Measurements from ENCODE around the gene THSD4.

- TF ChIP-seq CTCF (IDR thresholded peaks at IDR 0.05) = no peak
- no peak for TF ChIP-seq POLR2A (IDR thresholded peaks at IDR 0.05)
Measured at GRCh38 chr15:71562251-71562650, 447.0 kb downstream of the THSD4 start.
